Measurements from ENCODE around the gene CTSV.
A peak's percentile ranks its signal among the peaks of the same experiment; 100 is the strongest.
"Not testable (repeated sequence)": the region's sequence is repeated elsewhere in the genome, so short reads cannot be mapped to it uniquely, and the experiment has no call there.

The CTSV gene

DNA sequence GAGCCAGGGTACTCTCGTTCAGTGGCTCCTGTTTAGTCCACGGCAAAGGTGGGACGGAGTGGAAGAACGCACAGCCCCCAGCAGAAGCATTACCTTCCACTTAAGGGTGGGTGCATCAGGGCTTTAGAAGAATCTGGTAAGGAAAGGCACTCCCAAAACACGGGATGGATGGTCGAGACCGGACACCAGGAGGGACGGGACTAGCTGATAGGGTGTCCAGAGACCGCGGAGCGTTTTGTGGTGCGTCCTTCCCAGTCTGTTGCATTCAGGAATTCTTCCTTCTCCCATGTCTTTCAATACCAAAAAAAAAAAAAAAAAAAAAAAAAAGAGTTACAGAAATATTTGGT, 545 bp upstream of the CTSV start:
- TF ChIP-seq CTCF (IDR thresholded peaks at IDR 0.05): no peak
- peak overlapping the region; percentile 61 for H3K4me3 ChIP-seq (ENCODE audit: low read depth, low read length)
- peak overlapping the region; percentile 82 for H3K4me2 ChIP-seq (ENCODE audit: low read length)
- H3K4me1 ChIP-seq: peaks cover 3% of the 10 kb centered on the region
- no peak overlapping the region for H3K27ac ChIP-seq
- H3K27me3 ChIP-seq (ENCODE audit: control insufficient read depth, insufficient read depth, low read length): no peaks in the 10 kb centered on the region
- H3K9ac ChIP-seq: no peak overlapping the region
- H3K9me3 ChIP-seq (ENCODE audit: control insufficient read depth, low read length): no peaks in the 10 kb centered on the region
- H3K36me3 ChIP-seq (ENCODE audit: control insufficient read depth, insufficient read depth, low read length): no peaks in the 10 kb centered on the region
- H2AFZ ChIP-seq: peak overlapping the region; percentile 88
- no peaks in the 10 kb centered on the region for H3K79me2 ChIP-seq

GRCh38 chr9:97023505-97023904, 15.4 kb downstream of the CTSV start:
- not testable (repeated sequence) for H3K9me3 ChIP-seq (ENCODE audit: control insufficient read depth, low read length); H3K27me3 ChIP-seq (ENCODE audit: control insufficient read depth, insufficient read depth, low read length); H3K4me3 ChIP-seq (ENCODE audit: low read depth, low read length); H2AFZ ChIP-seq; H3K36me3 ChIP-seq (ENCODE audit: control insufficient read depth, insufficient read depth, low read length); H3K79me2 ChIP-seq; H3K9ac ChIP-seq; H3K4me2 ChIP-seq (ENCODE audit: low read length); H3K27ac ChIP-seq; H3K4me1 ChIP-seq

GRCh38 chr9:97013151-97014132, 25.5 kb downstream of the CTSV start:
- Histone ChIP-seq H3K4me2 (ENCODE audit: low read length) (peak overlapping the region; percentile 75), H2AFZ (peak overlapping the region; percentile 63), H3K27ac (peak overlapping the region; percentile 79), H3K4me3 (ENCODE audit: low read depth, low read length) (peak overlapping the region; percentile 54)
- H3K79me2 ChIP-seq; H3K9ac ChIP-seq; H3K27me3 ChIP-seq (ENCODE audit: control insufficient read depth, insufficient read depth, low read length); H3K4me1 ChIP-seq; H3K36me3 ChIP-seq (ENCODE audit: control insufficient read depth, insufficient read depth, low read length); H3K9me3 ChIP-seq (ENCODE audit: control insufficient read depth, low read length): not testable (repeated sequence)

DNA sequence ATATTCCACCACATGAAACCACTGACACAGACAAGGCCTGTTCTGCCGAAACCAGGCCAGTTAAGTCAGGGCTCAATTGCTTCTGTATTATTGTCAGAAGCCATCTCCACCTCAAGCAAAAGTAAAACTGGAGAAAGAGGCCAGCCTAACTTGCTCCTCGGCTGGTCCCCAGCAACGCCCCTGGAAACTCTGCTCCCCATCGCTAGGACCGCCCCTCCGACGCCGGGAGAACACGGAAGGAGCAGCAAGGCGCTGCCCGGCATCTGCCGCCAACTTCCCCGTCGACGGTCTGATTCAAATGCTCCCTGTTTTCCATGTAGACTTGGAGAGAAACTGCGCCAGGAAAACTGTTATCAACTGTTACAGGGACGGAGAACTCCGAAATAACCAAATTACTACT, 26.3 kb downstream of the CTSV start:
- H3K9me3 ChIP-seq (ENCODE audit: control insufficient read depth, low read length); H3K27me3 ChIP-seq (ENCODE audit: control insufficient read depth, insufficient read depth, low read length); H3K4me1 ChIP-seq; H3K9ac ChIP-seq; H3K36me3 ChIP-seq (ENCODE audit: control insufficient read depth, insufficient read depth, low read length); H3K79me2 ChIP-seq: not testable (repeated sequence)
- Histone ChIP-seq H3K4me2 (ENCODE audit: low read length) (peak overlapping the region; percentile 55), H2AFZ (peak overlapping the region; percentile 22), H3K27ac (peak overlapping the region; percentile 32), H3K4me3 (ENCODE audit: low read depth, low read length) (peak overlapping the region; percentile 31)

- H2AFZ ChIP-seq; H3K9ac ChIP-seq; H3K27me3 ChIP-seq (ENCODE audit: control insufficient read depth, insufficient read depth, low read length); H3K9me3 ChIP-seq (ENCODE audit: control insufficient read depth, low read length); H3K4me1 ChIP-seq; H3K27ac ChIP-seq; H3K4me2 ChIP-seq (ENCODE audit: low read length); H3K4me3 ChIP-seq (ENCODE audit: low read depth, low read length); H3K36me3 ChIP-seq (ENCODE audit: control insufficient read depth, insufficient read depth, low read length): not testable (repeated sequence)
- peaks cover 17% of the 10 kb centered on the region for H3K79me2 ChIP-seq
These were observed 36.7 kb downstream of the CTSV start for GRCh38 chr9:97002195-97002594.

DNA sequence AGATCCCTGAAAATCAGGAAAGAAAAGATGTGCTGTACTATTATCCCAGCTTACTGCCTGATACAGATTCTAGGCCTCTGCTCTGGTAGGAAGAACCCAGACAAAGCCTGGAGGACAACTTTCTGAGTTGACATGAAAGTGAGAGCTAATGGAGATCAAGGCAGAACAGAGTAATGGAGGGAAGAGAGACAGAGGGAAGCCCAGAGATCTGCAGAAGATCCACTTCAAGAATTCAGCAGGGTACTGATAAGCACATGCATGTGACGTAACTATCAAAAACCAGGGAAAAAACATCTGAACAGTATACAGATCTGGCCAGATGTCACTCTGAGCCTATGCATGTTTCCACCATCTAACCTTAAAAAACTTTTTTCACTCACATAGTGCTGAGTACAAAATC, 37.6 kb downstream of the CTSV start:
- not testable (repeated sequence) for H3K4me1 ChIP-seq; H3K9me3 ChIP-seq (ENCODE audit: control insufficient read depth, low read length); H2AFZ ChIP-seq; H3K27me3 ChIP-seq (ENCODE audit: control insufficient read depth, insufficient read depth, low read length); H3K27ac ChIP-seq; H3K4me2 ChIP-seq (ENCODE audit: low read length); H3K4me3 ChIP-seq (ENCODE audit: low read depth, low read length); H3K9ac ChIP-seq; H3K36me3 ChIP-seq (ENCODE audit: control insufficient read depth, insufficient read depth, low read length)
- H3K79me2 ChIP-seq: peaks cover 17% of the 10 kb centered on the region

- not testable (repeated sequence) for H3K27me3 ChIP-seq (ENCODE audit: control insufficient read depth, insufficient read depth, low read length); H3K27ac ChIP-seq; H3K36me3 ChIP-seq (ENCODE audit: control insufficient read depth, insufficient read depth, low read length); H3K4me3 ChIP-seq (ENCODE audit: low read depth, low read length); H2AFZ ChIP-seq; H3K9ac ChIP-seq; H3K4me1 ChIP-seq; H3K4me2 ChIP-seq (ENCODE audit: low read length); H3K9me3 ChIP-seq (ENCODE audit: control insufficient read depth, low read length)
- H3K79me2 ChIP-seq: peaks cover 17% of the 10 kb centered on the region
These were observed 38.7 kb downstream of the CTSV start for GRCh38 chr9:97000139-97000787.

GRCh38 chr9:96999733-97000132, 39.2 kb downstream of the CTSV start:
- not testable (repeated sequence) for H3K4me3 ChIP-seq (ENCODE audit: low read depth, low read length); H2AFZ ChIP-seq

GRCh38 chr9:96997009-96997701, 41.8 kb downstream of the CTSV start:
- H3K27ac ChIP-seq; H2AFZ ChIP-seq; H3K36me3 ChIP-seq (ENCODE audit: control insufficient read depth, insufficient read depth, low read length); H3K4me1 ChIP-seq; H3K4me2 ChIP-seq (ENCODE audit: low read length); H3K9ac ChIP-seq; H3K79me2 ChIP-seq; H3K27me3 ChIP-seq (ENCODE audit: control insufficient read depth, insufficient read depth, low read length); H3K9me3 ChIP-seq (ENCODE audit: control insufficient read depth, low read length); H3K4me3 ChIP-seq (ENCODE audit: low read depth, low read length): not testable (repeated sequence)

More at GRCh38 chr9:96999733-97000132, 39.2 kb downstream of the CTSV start:
- not testable (repeated sequence) for H3K27ac ChIP-seq; H3K9me3 ChIP-seq (ENCODE audit: control insufficient read depth, low read length); H3K9ac ChIP-seq; H3K4me2 ChIP-seq (ENCODE audit: low read length); H3K36me3 ChIP-seq (ENCODE audit: control insufficient read depth, insufficient read depth, low read length); H3K27me3 ChIP-seq (ENCODE audit: control insufficient read depth, insufficient read depth, low read length); H3K4me1 ChIP-seq
- H3K79me2 ChIP-seq: peaks cover 14% of the 10 kb centered on the region
